ENCODE data around the gene AGAP2.

GRCh38 chr12:57716305-57716704, 22.2 kb downstream of the AGAP2 start:
- TF ChIP-seq POLR2AphosphoS5 (IDR thresholded peaks at IDR 0.05; ENCODE audit: low read depth, low read length) (no peak), POLR2A (IDR thresholded peaks at IDR 0.05; ENCODE audit: low read depth, low read length) (no peak), TAF1 (IDR thresholded peaks at IDR 0.05; ENCODE audit: borderline replicate concordance, low read depth, low read length) (no peak)

Measured in GM12892 (cell line).